GM12873 (cell line): Measurements from ENCODE around the gene RAB25.

ENCODE experiments used
- CTCF ChIP-seq: IDR thresholded peaks from 2 replicates; pipeline ENCODE4 v1.5.1; 2012; ENCODE audit warnings: low read depth, mild to moderate bottlenecking, moderate library complexity, low read length, control low read depth; ENCODE audit not compliant: insufficient read depth; ENCODE audit errors: missing control alignments

Gene RAB25

GRCh38 chr1:156113282-156113950, 52.5 kb downstream of the RAB25 start:
- TF ChIP-seq CTCF, result no peak

GRCh38 chr1:156114101-156114918, 53.4 kb downstream of the RAB25 start, which contains the start of gene LMNA:
LMNA (plus strand) TSS chr1:156114711; CDS start chr1:156114919, 208 bp downstream.
- no peak for TF ChIP-seq CTCF

GRCh38 chr1:156114919-156115513, 54.1 kb downstream of the RAB25 start:
- no peak for TF ChIP-seq CTCF

GRCh38 chr1:156115514-156116374, 54.8 kb downstream of the RAB25 start:
- TF ChIP-seq CTCF, result no peak

- TF ChIP-seq CTCF, result no peak
Observed at GRCh38 chr1:156117414-156118176, 56.6 kb downstream of the RAB25 start.

DNA sequence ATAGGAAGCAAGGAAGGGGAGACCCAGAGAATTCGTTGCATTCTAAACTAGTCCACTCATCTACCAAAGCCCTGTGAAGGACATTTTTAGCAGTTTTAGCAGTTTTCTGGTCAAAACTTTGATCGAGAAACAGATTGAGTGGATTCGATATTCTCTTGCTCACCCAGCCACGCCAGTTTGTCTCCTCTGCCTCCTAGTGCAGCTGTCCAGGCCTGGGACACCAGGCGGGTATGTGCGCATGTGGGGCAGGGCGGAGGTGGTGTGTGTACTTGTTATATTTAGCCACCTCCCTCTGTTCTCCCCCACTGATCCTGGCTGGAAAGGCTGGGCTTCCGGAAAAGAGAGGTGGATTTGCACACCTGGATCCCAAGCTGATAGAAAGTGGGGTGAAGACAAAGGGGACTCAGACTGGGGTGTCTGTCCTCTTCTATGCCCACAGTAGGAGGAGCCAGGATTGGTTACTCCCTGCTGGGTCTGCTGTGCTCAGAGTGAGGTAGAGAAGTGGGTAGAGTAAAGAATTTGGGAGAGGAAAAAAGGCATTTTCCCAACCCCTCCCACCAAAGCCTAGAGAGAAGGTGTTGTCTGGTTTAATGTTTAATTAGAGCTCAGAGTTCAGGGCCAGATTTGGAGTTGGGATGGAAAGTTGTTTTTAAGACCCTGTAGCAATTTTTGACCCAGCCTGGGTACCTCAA, 57.4 kb downstream of the RAB25 start:
- TF ChIP-seq CTCF, result no peak
